HepG2 (cell line): ENCODE data around the gene TBX6. TPM values are rescaled to one million over a fixed set of nuclear protein-coding genes. Genes with fewer than 3 reads are reported as not detected.

ENCODE experiments used
- ADNP ChIP-seq: sonication (generic); formaldehyde crosslinking; IDR thresholded peaks from 2 replicates; pipeline ENCODE4 v1.4.0; 2020; ENCODE audit warnings: missing genetic modification reagents
- ATF4 ChIP-seq, 2 experiments: fragments of 450-650 bp in 1 of 2; sonication (generic) in 1 of 2; formaldehyde crosslinking; IDR thresholded peaks; 2 replicates each; pipeline versions ENCODE4 v1.5.0 to v1.8.0; 2020 to 2022; ENCODE audit warnings: mild to moderate bottlenecking in 1 of 2, missing genetic modification reagents in 1 of 2
- FIP1L1 ChIP-seq: fragments of 200-400 bp; formaldehyde crosslinking; IDR thresholded peaks from 2 replicates; pipeline ENCODE4 v1.6.1; 2018; ENCODE audit warnings: low read depth, mild to moderate bottlenecking, low read length, moderate library complexity, borderline replicate concordance; ENCODE audit not compliant: insufficient read depth
- GZF1 ChIP-seq: sonication (generic); formaldehyde crosslinking; IDR thresholded peaks from 2 replicates; pipeline ENCODE4 v1.5.1; 2020; ENCODE audit warnings: mild to moderate bottlenecking, missing genetic modification reagents
- HDAC2 ChIP-seq: sonication (generic); formaldehyde crosslinking; IDR thresholded peaks from 2 replicates; pipeline ENCODE4 v1.4.0; 2020; ENCODE audit warnings: missing genetic modification reagents
- NCOA2 ChIP-seq: sonication (generic); formaldehyde crosslinking; IDR thresholded peaks from 2 replicates; pipeline ENCODE4 v1.8.0; 2022; ENCODE audit warnings: inconsistent platforms
- NFATC3 ChIP-seq: sonication (generic); formaldehyde crosslinking; IDR thresholded peaks from 2 replicates; pipeline ENCODE4 v1.5.1; 2020; ENCODE audit warnings: mild to moderate bottlenecking, missing genetic modification reagents
- PRDM4 ChIP-seq: sonication (generic); formaldehyde crosslinking; IDR thresholded peaks from 2 replicates; pipeline ENCODE4 v1.9.0; 2021; ENCODE audit warnings: missing genetic modification reagents, borderline replicate concordance
- THAP9 ChIP-seq: sonication (generic); formaldehyde crosslinking; IDR thresholded peaks from 2 replicates; pipeline ENCODE4; 2020; ENCODE audit warnings: missing genetic modification reagents, mild to moderate bottlenecking, borderline replicate concordance
- TIGD3 ChIP-seq: sonication (generic); formaldehyde crosslinking; IDR thresholded peaks from 2 replicates; pipeline ENCODE4 v1.5.1; 2020; ENCODE audit warnings: mild to moderate bottlenecking, missing genetic modification reagents, borderline replicate concordance
- ZBTB7A ChIP-seq: sonication (generic); formaldehyde crosslinking; IDR thresholded peaks from 2 replicates; pipeline ENCODE4 v1.8.0; 2022; ENCODE audit warnings: mild to moderate bottlenecking, missing genetic modification reagents
- ZMYM2 ChIP-seq: sonication (generic); formaldehyde crosslinking; IDR thresholded peaks from 2 replicates; pipeline ENCODE4 v1.8.0; 2022; ENCODE audit warnings: mild to moderate bottlenecking, missing genetic modification reagents
- ZNF44 ChIP-seq: sonication (generic); formaldehyde crosslinking; IDR thresholded peaks from 2 replicates; pipeline ENCODE4 v1.5.1; 2020; ENCODE audit warnings: mild to moderate bottlenecking, missing genetic modification reagents
- ZNF569 ChIP-seq: sonication (generic); formaldehyde crosslinking; IDR thresholded peaks from 2 replicates; pipeline ENCODE4 v1.5.0; 2020; ENCODE audit warnings: mild to moderate bottlenecking, missing genetic modification reagents, moderate library complexity, borderline replicate concordance
- ZNF691 ChIP-seq: sonication (generic); formaldehyde crosslinking; IDR thresholded peaks from 2 replicates; pipeline ENCODE4 v1.4.0; 2020; ENCODE audit warnings: missing genetic modification reagents, low read depth, mild to moderate bottlenecking, borderline replicate concordance
- polyA plus RNA-seq, 8 experiments: library from polyadenylated mRNA; depleted of rRNA in 3 of 8; stranded (reverse) in 7 of 8; unstranded in 1 of 8; fragments of >200 nt; fragmentation: Illumina TruSeq in 4 of 8; extraction: Trizol in 4 of 8; gene quantifications; 2 replicates each; pipeline versions ENCODE4 v1.2.1 to v1.2.3, GENCODE V29; 2011 to 2016; ENCODE audit warnings: low read depth in 4 of 8, missing spikeins in 1 of 8, mixed read lengths in 1 of 8; ENCODE audit not compliant: insufficient read depth in 1 of 8
- total RNA-seq, 5 experiments: library from RNA; depleted of rRNA; stranded (reverse); fragments of >200 nt; fragmentation: Illumina TruSeq; extraction: Trizol; gene quantifications; 2 replicates each; pipeline ENCODE4 v1.2.3, GENCODE V29; 2016; ENCODE audit warnings: low read depth in 1 of 5

The TBX6 gene
- total and polyA plus RNA-seq, 2 of the 13 experiments (the other 11 are each of a cell fraction or from before 2014, with no cell fraction given), result 0.24 to 0.42 TPM

- TF ChIP-seq THAP9 (CRISPR knock-in tag) (peak; percentile 45; the same call in 1 of the 2 replicates), ZNF691 (CRISPR knock-in tag) (peak; percentile 43), ZBTB7A (CRISPR knock-in tag) (peak; percentile 73; the same call in 1 of the 2 replicates), ADNP (no peak), NFATC3 (CRISPR knock-in tag) (no peak), PRDM4 (CRISPR knock-in tag) (no peak; the same call in 1 of the 2 replicates), ZNF44 (CRISPR knock-in tag) (no peak), GZF1 (CRISPR knock-in tag) (no peak), NCOA2 (0 out of 2 replicates have a peak, but pooled peaks have one; percentile 7), ATF4 (CRISPR knock-in tag; IDR thresholded peaks at IDR 0.05) (no peak), ZNF569 (CRISPR knock-in tag) (no peak), ZMYM2 (CRISPR knock-in tag) (peak; percentile 81), TIGD3 (CRISPR knock-in tag) (no peak), HDAC2 (CRISPR knock-in tag) (no peak; the same call in 1 of the 2 replicates), FIP1L1 (no peak)
Measured at GRCh38 chr16:30063893-30064728, 27.6 kb downstream of the TBX6 start (continued).
